A549 (cell line): ENCODE data around the gene ADAD2. TPM values are rescaled to one million over a fixed set of nuclear protein-coding genes. Genes with fewer than 3 reads are reported as not detected.

Source experiments
- ATAC-seq, 2 experiments: fragments of 200-7000 bp in 1 of 2; fragments of >200 bp in 1 of 2; cut with Nextera tagmentation in 1 of 2; cut with Tn5 transposase in 1 of 2; 3 replicates each; pipeline versions ENCODE4 v1.8.0 to v1.9.1; 2018 to 2020; ENCODE audit warnings: mild to moderate bottlenecking in 1 of 2, moderate library complexity in 1 of 2
- CTCF ChIA-PET: fragments of 300-600 bp; sonication (Branson Sonifier 250); formaldehyde crosslinking; extraction: SDS; loops from one replicate; lab custom pipeline; 2021; ENCODE audit warnings: antibody characterized with exemption, inconsistent platforms; lab: Yijun Ruan, JAX
- POLR2A ChIA-PET: fragments of 350-600 bp; formaldehyde crosslinking; extraction: SDS; loops from one replicate; lab custom pipeline; 2021; ENCODE audit warnings: antibody characterized with exemption, inconsistent platforms; lab: Yijun Ruan, JAX
- DNase-seq, 2 experiments: peaks; one replicate each; pipeline versions ENCODE4 v3.0.0 to v3.0.0-alpha.2; 2011 to 2016; ENCODE audit warnings: low read depth in 1 of 2, low spot score in 1 of 2
- FAIRE-seq: peaks from 2 replicates; lab custom pipeline; 2011; peaks lifted over from hg19 to GRCh38; lab: Jason Lieb, UNC
- H3K27ac ChIP-seq, 2 experiments: fragments of >200 bp; sonication (Bioruptor Twin); formaldehyde crosslinking; 3 replicates each; pipeline ENCODE4 v1.5.1; 2016 to 2017
- H3K4me1 ChIP-seq: fragments of >200 bp; sonication (Bioruptor Twin); formaldehyde crosslinking; 3 replicates; pipeline ENCODE4 v1.6.1; 2016
- H3K4me2 ChIP-seq: fragments of >200 bp; sonication (Bioruptor Twin); formaldehyde crosslinking; 3 replicates; pipeline ENCODE4 v1.6.1; 2016
- H3K4me3 ChIP-seq: fragments of >200 bp; sonication (Bioruptor Twin); formaldehyde crosslinking; 3 replicates; pipeline ENCODE4 v1.5.1; 2016
- H3K9me3 ChIP-seq: fragments of >200 bp; sonication (Bioruptor Twin); formaldehyde crosslinking; 3 replicates; pipeline ENCODE4 v1.6.1; 2016
- ATOH8 ChIP-seq: fragments of 250-450 bp; sonication (Bioruptor Pico); IDR thresholded peaks from 2 replicates; pipeline ENCODE4 v1.5.0; 2020; ENCODE audit warnings: low read depth, mild to moderate bottlenecking, moderate library complexity
- BCL3 ChIP-seq: fragments of >200 bp; sonication (Bioruptor Twin); formaldehyde crosslinking; IDR thresholded peaks from 3 replicates; pipeline ENCODE4 v1.6.1; 2016
- BHLHE40 ChIP-seq: IDR thresholded peaks from 2 replicates; pipeline ENCODE4 v1.6.1; 2012; ENCODE audit warnings: low read depth, low read length, inconsistent platforms
- E2F6 ChIP-seq: IDR thresholded peaks from 2 replicates; pipeline ENCODE4 v1.6.1; 2012; ENCODE audit warnings: low read depth, borderline replicate concordance
- ELK1 ChIP-seq: fragments of 150-350 bp; IDR thresholded peaks from 2 replicates; pipeline ENCODE4 v1.6.1; 2014; ENCODE audit warnings: low read depth, mild to moderate bottlenecking, low read length
- ESRRA ChIP-seq: fragments of 150-350 bp; IDR thresholded peaks from 2 replicates; pipeline ENCODE4 v1.6.1; 2014; ENCODE audit warnings: mild to moderate bottlenecking, low read length, borderline replicate concordance
- FOSL2 ChIP-seq, 2 experiments: fragments of 450-650 bp in 1 of 2; fragments of >200 bp in 1 of 2; sonication (Bioruptor Twin) in 1 of 2; formaldehyde crosslinking; IDR thresholded peaks; 2 replicates each; pipeline versions ENCODE4 v1.5.0 to v1.6.1; 2016 to 2020; ENCODE audit warnings: mild to moderate bottlenecking in 1 of 2, moderate library complexity in 1 of 2
- HES2 ChIP-seq: fragments of >200 bp; sonication (Bioruptor Twin); formaldehyde crosslinking; IDR thresholded peaks from 2 replicates; pipeline ENCODE4 v1.6.1; 2016
- HMGXB4 ChIP-seq: fragments of 250-450 bp; sonication (Bioruptor Pico); IDR thresholded peaks from 2 replicates; pipeline ENCODE4 v1.5.0; 2021; ENCODE audit warnings: mild to moderate bottlenecking, moderate library complexity, borderline replicate concordance
- JUN ChIP-seq, 2 experiments: fragments of >200 bp; sonication (Bioruptor Twin); formaldehyde crosslinking; IDR thresholded peaks; 2 replicates in 1 of 2; 3 replicates in 1 of 2; pipeline ENCODE4 v1.6.1; 2016 to 2017
- MAX ChIP-seq: IDR thresholded peaks from 2 replicates; pipeline ENCODE4 v1.6.1; 2012
- MAZ ChIP-seq: fragments of 150-350 bp; IDR thresholded peaks from 2 replicates; pipeline ENCODE4 v1.6.1; 2014; ENCODE audit warnings: antibody characterized with exemption, low read depth, low read length, borderline replicate concordance
- MYC ChIP-seq: IDR thresholded peaks from 2 replicates; pipeline ENCODE4 v1.6.1; 2012; ENCODE audit warnings: mild to moderate bottlenecking, inconsistent platforms, low read length, improper control_type of control experiment, borderline replicate concordance
- NR3C1 ChIP-seq: fragments of >200 bp; sonication (Bioruptor Twin); formaldehyde crosslinking; IDR thresholded peaks from 3 replicates; pipeline ENCODE4 v1.6.1; 2017
- PHF8 ChIP-seq: fragments of 200-600 bp; sonication (generic); IDR thresholded peaks from 2 replicates; pipeline ENCODE4 v1.6.1; 2016; ENCODE audit warnings: low read depth, mild to moderate bottlenecking, antibody characterized with exemption, moderate library complexity, borderline replicate concordance
- POLR2A ChIP-seq: IDR thresholded peaks from 2 replicates; pipeline ENCODE4 v1.6.1; 2012; ENCODE audit warnings: mild to moderate bottlenecking, low read length
- RAD21 ChIP-seq, 2 experiments: fragments of >200 bp in 1 of 2; sonication (Bioruptor Twin) in 1 of 2; formaldehyde crosslinking in 1 of 2; IDR thresholded peaks in 1 of 2; conservative IDR thresholded peaks in 1 of 2; 2 replicates in 1 of 2; 3 replicates in 1 of 2; pipeline ENCODE4 v1.6.1; 2012 to 2018; ENCODE audit warnings: inconsistent platforms in 1 of 2
- TP53 ChIP-seq: fragments of 250-450 bp; sonication (Bioruptor Pico); IDR thresholded peaks from 2 replicates; pipeline ENCODE4 v1.5.0; 2021; ENCODE audit warnings: mild to moderate bottlenecking, moderate library complexity
- USF2 ChIP-seq: fragments of 450-650 bp; IDR thresholded peaks from 2 replicates; pipeline ENCODE4 v1.6.1; 2014; ENCODE audit warnings: antibody characterized with exemption
- ZFP36 ChIP-seq: fragments of 450-650 bp; IDR thresholded peaks from 2 replicates; pipeline ENCODE4 v1.6.1; 2014; ENCODE audit warnings: borderline replicate concordance; ENCODE audit not compliant: partially characterized antibody
- WGBS: methylation state at CpG from one replicate; pipeline ENCODE4 v1.1.6; 2017; ENCODE audit errors: missing lambda C conversion rate; 5-methylcytosine and 5-hydroxymethylcytosine counted together
- polyA plus RNA-seq, 4 experiments: library from polyadenylated mRNA; depleted of rRNA in 3 of 4; stranded (reverse); fragments of >200 nt; fragmentation: RNase III in 1 of 4; extraction: RNeasy Plus Mini Kit Qiagen cat#74134 plus additional on column Dnase treatment in 1 of 4; gene quantifications; 2 replicates in 3 of 4; 3 replicates in 1 of 4; pipeline ENCODE4 v1.2.3, GENCODE V29; 2011 to 2017

ADAD2 gene
- polyA plus RNA-seq, 2 of the 4 experiments (the other 2 are of a cell fraction) = not detected

- TF ChIP-seq BCL3 = peak; percentile 72; the same call in 2 of the 3 replicates
- no peak for TF ChIP-seq RAD21 (conservative IDR thresholded peaks at IDR 0.05 in 1 of 2, IDR thresholded peaks at IDR 0.05 in 1 of 2)
- no peak for TF ChIP-seq HES2
- no peak for TF ChIP-seq ZFP36
- no peak for TF ChIP-seq FOSL2 (IDR thresholded peaks at IDR 0.05)
- TF ChIP-seq FOSL2 (CRISPR knock-in tag; IDR thresholded peaks at IDR 0.05) = no peak
- TF ChIP-seq ESRRA = no peak
- TF ChIP-seq JUN (IDR thresholded peaks at IDR 0.05) = peak in 1 of 2 experiments; percentile 48; a peak in 1 of 5 replicates
- peak; percentile 41; the same call in 1 of the 2 replicates for TF ChIP-seq MAX
- no peak for TF ChIP-seq TP53 (CRISPR knock-in tag)
- no peak for TF ChIP-seq MYC
- peak; percentile 78 for TF ChIP-seq POLR2A
- 0 out of 2 replicates have a peak, but pooled peaks have one; percentile 32 for TF ChIP-seq BHLHE40
These were observed 45.9 kb upstream of the ADAD2 start, which contains the start of the genes DNAAF1 and HSDL1 (continued) for GRCh38 chr16:84144859-84145639.

- CTCF ChIA-PET = interaction anchor here (1.2 to 2.6 kb wide), 3 partner anchors 17 to 66 kb away, joined by 4 to 7 read pairs (median 5); partner anchors contain the start of gene TAF1C
- FAIRE-seq (no peak), DNase-seq (no peak), ATAC-seq (0 out of 6 replicates have a peak, but pooled peaks of 1 of the 2 experiments have one; percentile 35)
- Histone ChIP-seq H3K4me1 (no peaks in the 10 kb centered on the region), H3K4me3 (no peak overlapping the region), H3K4me2 (no peak overlapping the region), H3K27ac (no peak overlapping the region), H3K9me3 (no peaks in the 10 kb centered on the region)
- POLR2A ChIA-PET = no interaction called here
- TF ChIP-seq TP53 (CRISPR knock-in tag) = no peak
- TF ChIP-seq PHF8 = no peak
- TF ChIP-seq E2F6 = no peak
- TF ChIP-seq NR3C1 = no peak
- no peak for TF ChIP-seq MAX
- TF ChIP-seq ELK1 = no peak
- TF ChIP-seq USF2 = no peak
- no peak for TF ChIP-seq MAZ
- no peak for TF ChIP-seq HMGXB4 (CRISPR knock-in tag)
- TF ChIP-seq ATOH8 = no peak
- 42% methylated on average over 3 of the region's 3 CpGs for WGBS
These were observed 40.0 kb upstream of the ADAD2 start for GRCh38 chr16:84150926-84151325.
